DOHH2 (cell line): Measurements from ENCODE around the gene RPS6KA2.

Source experiments
- CTCF ChIP-seq: fragments of 200-600 bp; sonication (generic); IDR thresholded peaks from one replicate; pipeline ENCODE4 v1.5.1; 2014; ENCODE audit warnings: antibody characterized with exemption, mild to moderate bottlenecking, low read depth, low read length; ENCODE audit not compliant: poor library complexity, severe bottlenecking
- EZH2phosphoT487 ChIP-seq: fragments of 200-600 bp; sonication (generic); IDR thresholded peaks from 2 replicates; pipeline ENCODE4 v1.6.1; 2017; ENCODE audit warnings: borderline replicate concordance, mild to moderate bottlenecking, antibody characterized with exemption, low read length, moderate library complexity, mixed read lengths

GRCh38 chr6:166611631-166612030, 15.4 kb downstream of the RPS6KA2 start:
- TF ChIP-seq CTCF: no peak
- TF ChIP-seq EZH2phosphoT487: no peak
